Epithelial cell of esophagus (primary cell): ENCODE data around the gene ADAM12.

Experiments used
- DNase-seq: peaks from one replicate; pipeline ENCODE4 v3.0.0; 2010; ENCODE audit warnings: low read depth
- H3K4me3 ChIP-seq: 2 replicates; pipeline ENCODE4 v1.5.1; 2011; ENCODE audit warnings: mild to moderate bottlenecking, low read length, control low read depth
- CTCF ChIP-seq: IDR thresholded peaks from 2 replicates; pipeline ENCODE4 v1.5.1; 2011; ENCODE audit warnings: low read depth, mild to moderate bottlenecking, low read length, control low read depth, inconsistent platforms; ENCODE audit not compliant: insufficient read depth; ENCODE audit errors: missing control alignments

Gene ADAM12

GRCh38 chr10:126094537-126094936, 293.7 kb downstream of the ADAM12 start:
- TF ChIP-seq CTCF, result no peak
- H3K4me3 ChIP-seq, result no peak overlapping the region
- DNase-seq, result no peak

GRCh38 chr10:126092366-126093215, 295.7 kb downstream of the ADAM12 start:
- H3K4me3 ChIP-seq, result no peak overlapping the region
- no peak for DNase-seq
- TF ChIP-seq CTCF, result no peak

- peak; percentile 97 for DNase-seq
- no peak for TF ChIP-seq CTCF
- H3K4me3 ChIP-seq, result no peak overlapping the region
Observed at GRCh38 chr10:126090911-126091728, 297.2 kb downstream of the ADAM12 start.

- no peak overlapping the region for H3K4me3 ChIP-seq
- DNase-seq, result no peak
- no peak for TF ChIP-seq CTCF
Observed at GRCh38 chr10:126090443-126090842, 297.8 kb downstream of the ADAM12 start.

- no peak for DNase-seq
- no peak for TF ChIP-seq CTCF
- no peak overlapping the region for H3K4me3 ChIP-seq
Observed at GRCh38 chr10:126087796-126088505, 300.3 kb downstream of the ADAM12 start.

GRCh38 chr10:126087153-126087680, 301.1 kb downstream of the ADAM12 start:
- no peak for TF ChIP-seq CTCF
- no peak overlapping the region for H3K4me3 ChIP-seq
- no peak for DNase-seq
